Measurements from ENCODE around the gene NDUFS2.

DNA sequence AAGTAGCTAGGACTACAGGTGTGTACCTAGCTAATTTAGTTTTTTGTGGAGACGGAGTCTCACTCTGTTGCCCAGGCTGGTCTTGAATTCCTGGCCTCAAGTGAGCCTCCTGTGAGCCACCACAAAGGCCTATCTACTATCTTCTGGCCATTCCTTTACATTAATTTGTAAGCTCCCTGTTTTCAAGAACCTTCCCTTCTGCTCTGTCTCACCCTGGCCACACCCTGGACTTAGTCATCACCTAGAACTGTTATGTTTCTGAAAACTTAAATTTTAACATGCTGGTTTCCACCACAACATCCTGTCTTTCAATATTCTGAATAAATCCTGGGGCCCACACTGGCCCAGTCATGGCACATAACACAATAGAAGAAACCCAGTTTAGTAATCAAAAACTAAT lies 20.0 kb upstream of the NDUFS2 start:
- no peak for TF ChIP-seq NFIC (IDR thresholded peaks at IDR 0.05)
- TF ChIP-seq EP300 (IDR thresholded peaks at IDR 0.05; ENCODE audit: low read length) = no peak
- TF ChIP-seq, protein P1, sequence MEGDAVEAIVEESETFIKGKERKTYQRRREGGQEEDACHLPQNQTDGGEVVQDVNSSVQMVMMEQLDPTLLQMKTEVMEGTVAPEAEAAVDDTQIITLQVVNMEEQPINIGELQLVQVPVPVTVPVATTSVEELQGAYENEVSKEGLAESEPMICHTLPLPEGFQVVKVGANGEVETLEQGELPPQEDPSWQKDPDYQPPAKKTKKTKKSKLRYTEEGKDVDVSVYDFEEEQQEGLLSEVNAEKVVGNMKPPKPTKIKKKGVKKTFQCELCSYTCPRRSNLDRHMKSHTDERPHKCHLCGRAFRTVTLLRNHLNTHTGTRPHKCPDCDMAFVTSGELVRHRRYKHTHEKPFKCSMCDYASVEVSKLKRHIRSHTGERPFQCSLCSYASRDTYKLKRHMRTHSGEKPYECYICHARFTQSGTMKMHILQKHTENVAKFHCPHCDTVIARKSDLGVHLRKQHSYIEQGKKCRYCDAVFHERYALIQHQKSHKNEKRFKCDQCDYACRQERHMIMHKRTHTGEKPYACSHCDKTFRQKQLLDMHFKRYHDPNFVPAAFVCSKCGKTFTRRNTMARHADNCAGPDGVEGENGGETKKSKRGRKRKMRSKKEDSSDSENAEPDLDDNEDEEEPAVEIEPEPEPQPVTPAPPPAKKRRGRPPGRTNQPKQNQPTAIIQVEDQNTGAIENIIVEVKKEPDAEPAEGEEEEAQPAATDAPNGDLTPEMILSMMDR (IDR thresholded peaks at IDR 0.05 in 2 of 3, conservative IDR thresholded peaks at IDR 0.05 in 1 of 3; ENCODE audit: insufficient read depth in 2 of 3, low read depth in 1 of 3, low read length in 3 of 3) = no peak
